ENCODE measurements around the gene KIF5A.

DNA sequence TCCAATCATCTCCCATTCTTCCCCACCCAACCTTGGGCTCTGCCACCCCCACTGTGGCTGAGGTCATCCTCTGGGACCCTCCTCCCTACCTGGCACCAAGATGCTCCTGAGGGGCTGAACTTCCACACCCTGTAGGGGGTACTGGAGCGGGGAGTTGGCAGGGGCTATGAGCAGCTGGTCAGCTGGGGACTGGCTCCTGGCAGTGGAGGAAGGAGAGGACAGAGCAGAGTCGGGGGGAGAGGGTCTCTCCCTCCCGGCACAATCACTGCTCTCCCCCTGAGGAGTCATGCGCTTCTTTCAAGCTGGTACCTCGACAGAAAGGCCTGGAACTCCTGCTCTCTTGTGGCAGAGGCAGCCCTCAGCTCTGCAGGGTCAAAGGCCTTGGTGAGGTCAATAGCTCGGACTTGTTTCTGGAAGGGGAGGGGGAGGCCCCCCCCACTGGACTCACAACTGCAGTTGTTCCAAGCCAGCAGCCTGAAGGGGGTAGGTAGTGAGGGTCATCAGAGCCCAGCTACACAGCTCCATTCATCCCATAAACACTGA lies 81.1 kb downstream of the KIF5A start:
- TF ChIP-seq CTCF (IDR thresholded peaks at IDR 0.05) (no peak), POLR2A (IDR thresholded peaks at IDR 0.05) (no peak), EP300 (IDR thresholded peaks at IDR 0.05) (no peak)
